Measurements from ENCODE around the gene HDGFL1.

The HDGFL1 gene

DNA sequence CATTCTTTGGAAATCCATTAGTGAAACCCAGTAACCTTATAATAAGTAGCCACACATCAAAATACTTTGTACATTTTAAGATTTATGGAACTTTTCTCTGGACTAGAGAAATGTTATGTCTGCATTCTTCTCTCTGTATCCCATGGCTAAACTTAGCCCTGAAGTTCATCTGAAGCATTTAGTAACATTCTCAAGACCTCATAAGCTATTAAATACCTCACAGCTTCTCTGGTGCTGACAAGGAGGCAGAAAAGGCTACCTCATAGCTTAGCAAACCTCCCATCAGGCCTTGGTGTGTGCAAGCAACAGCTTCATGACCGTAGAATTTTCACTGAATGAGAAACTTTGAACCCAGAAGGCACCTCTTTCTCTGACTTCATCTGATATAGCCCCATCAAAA lies 38.9 kb upstream of the HDGFL1 start:
- TF ChIP-seq, protein P1, sequence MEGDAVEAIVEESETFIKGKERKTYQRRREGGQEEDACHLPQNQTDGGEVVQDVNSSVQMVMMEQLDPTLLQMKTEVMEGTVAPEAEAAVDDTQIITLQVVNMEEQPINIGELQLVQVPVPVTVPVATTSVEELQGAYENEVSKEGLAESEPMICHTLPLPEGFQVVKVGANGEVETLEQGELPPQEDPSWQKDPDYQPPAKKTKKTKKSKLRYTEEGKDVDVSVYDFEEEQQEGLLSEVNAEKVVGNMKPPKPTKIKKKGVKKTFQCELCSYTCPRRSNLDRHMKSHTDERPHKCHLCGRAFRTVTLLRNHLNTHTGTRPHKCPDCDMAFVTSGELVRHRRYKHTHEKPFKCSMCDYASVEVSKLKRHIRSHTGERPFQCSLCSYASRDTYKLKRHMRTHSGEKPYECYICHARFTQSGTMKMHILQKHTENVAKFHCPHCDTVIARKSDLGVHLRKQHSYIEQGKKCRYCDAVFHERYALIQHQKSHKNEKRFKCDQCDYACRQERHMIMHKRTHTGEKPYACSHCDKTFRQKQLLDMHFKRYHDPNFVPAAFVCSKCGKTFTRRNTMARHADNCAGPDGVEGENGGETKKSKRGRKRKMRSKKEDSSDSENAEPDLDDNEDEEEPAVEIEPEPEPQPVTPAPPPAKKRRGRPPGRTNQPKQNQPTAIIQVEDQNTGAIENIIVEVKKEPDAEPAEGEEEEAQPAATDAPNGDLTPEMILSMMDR (IDR thresholded peaks at IDR 0.05; ENCODE audit: low read depth, low read length), result no peak
- TF ChIP-seq EZH2phosphoT487 (IDR thresholded peaks at IDR 0.05; ENCODE audit: low read depth), result no peak
- Histone ChIP-seq H3K27ac (ENCODE audit: low read length) (no peak overlapping the region), H4K20me1 (ENCODE audit: insufficient read depth, low read length) (no peaks in the 10 kb centered on the region), H2AFZ (ENCODE audit: low read depth, low read length) (no peak overlapping the region), H3K4me2 (ENCODE audit: low read length) (no peak overlapping the region), H3K9ac (ENCODE audit: low read length) (no peak overlapping the region), H3K36me3 (replicated peaks; ENCODE audit: low read depth, low read length) (no peaks in the 10 kb centered on the region), H3K27me3 (ENCODE audit: low read depth, low read length) (no peaks in the 10 kb centered on the region), H3K9me3 (ENCODE audit: insufficient read depth, low read length) (no peaks in the 10 kb centered on the region), H3K79me2 (ENCODE audit: low read length) (no peaks in the 10 kb centered on the region), H3K4me1 (ENCODE audit: low read length) (no peaks in the 10 kb centered on the region), H3K4me3 (ENCODE audit: low read length) (no peak overlapping the region)

DNA sequence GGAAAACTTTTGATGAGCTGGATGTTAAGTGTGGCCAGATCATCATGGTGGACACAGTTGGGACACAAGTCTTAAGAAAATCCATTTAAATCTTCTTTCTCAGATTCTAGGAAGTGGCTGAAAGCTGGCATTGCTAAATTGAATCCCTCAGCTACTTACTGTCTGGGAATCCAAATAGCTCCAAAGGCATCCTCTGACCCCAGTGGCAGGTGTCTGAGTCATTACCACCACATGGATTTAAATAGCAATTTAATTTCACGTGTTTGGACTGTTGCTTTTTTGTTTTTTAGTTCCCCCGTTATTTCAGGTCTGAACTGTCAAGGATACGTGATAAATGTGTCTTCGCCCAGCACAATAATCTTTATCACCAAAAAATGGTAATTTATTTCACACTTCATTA lies 33.2 kb upstream of the HDGFL1 start:
- TF ChIP-seq, protein P1 (IDR thresholded peaks at IDR 0.05; ENCODE audit: low read depth, low read length), result no peak
- TF ChIP-seq EZH2phosphoT487 (IDR thresholded peaks at IDR 0.05; ENCODE audit: low read depth), result no peak
- no peaks in the 10 kb centered on the region for H3K36me3 ChIP-seq (replicated peaks; ENCODE audit: low read depth, low read length)
- H3K4me1 ChIP-seq (ENCODE audit: low read length), result no peaks in the 10 kb centered on the region
- no peaks in the 10 kb centered on the region for H3K9me3 ChIP-seq (ENCODE audit: insufficient read depth, low read length)
- H3K27me3 ChIP-seq (ENCODE audit: low read depth, low read length), result no peaks in the 10 kb centered on the region
- H3K79me2 ChIP-seq (ENCODE audit: low read length), result no peaks in the 10 kb centered on the region
- no peak overlapping the region for H3K4me2 ChIP-seq (ENCODE audit: low read length)
- H3K27ac ChIP-seq (ENCODE audit: low read length), result no peak overlapping the region
- H3K9ac ChIP-seq (ENCODE audit: low read length), result no peak overlapping the region
- H2AFZ ChIP-seq (ENCODE audit: low read depth, low read length), result no peak overlapping the region
- H3K4me3 ChIP-seq (ENCODE audit: low read length), result no peak overlapping the region
- H4K20me1 ChIP-seq (ENCODE audit: insufficient read depth, low read length), result no peaks in the 10 kb centered on the region

DNA sequence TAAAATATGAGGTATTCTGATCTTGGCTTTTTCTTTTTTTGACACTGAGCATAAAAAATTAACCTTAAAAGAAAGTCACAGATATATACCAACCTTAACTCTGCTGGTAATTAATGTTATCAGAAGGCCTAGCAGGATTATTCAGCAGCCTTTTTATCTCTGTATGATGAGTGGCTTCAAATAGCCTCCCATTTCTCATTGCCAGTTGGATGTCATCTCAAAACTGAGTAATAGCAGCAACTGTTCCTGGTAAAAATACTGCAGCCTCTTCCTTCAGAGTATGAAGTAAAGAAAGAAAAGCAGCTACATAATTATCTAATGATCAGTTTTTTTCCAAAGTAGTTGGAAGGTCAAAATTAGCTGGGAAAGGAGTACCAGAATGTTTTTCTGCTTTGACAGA lies 24.9 kb upstream of the HDGFL1 start:
- no peaks in the 10 kb centered on the region for H3K79me2 ChIP-seq (ENCODE audit: low read length)
- no peaks in the 10 kb centered on the region for H3K27me3 ChIP-seq (ENCODE audit: low read depth, low read length)
- no peak for TF ChIP-seq EZH2phosphoT487 (IDR thresholded peaks at IDR 0.05; ENCODE audit: low read depth)
- TF ChIP-seq, protein P1 (IDR thresholded peaks at IDR 0.05; ENCODE audit: low read depth, low read length), result no peak
- H2AFZ ChIP-seq (ENCODE audit: low read depth, low read length), result no peak overlapping the region
- H3K4me2 ChIP-seq (ENCODE audit: low read length), result no peak overlapping the region
- no peak overlapping the region for H3K9ac ChIP-seq (ENCODE audit: low read length)
- H3K27ac ChIP-seq (ENCODE audit: low read length), result no peak overlapping the region
- H3K9me3 ChIP-seq (ENCODE audit: insufficient read depth, low read length), result no peaks in the 10 kb centered on the region
- H3K4me1 ChIP-seq (ENCODE audit: low read length), result no peaks in the 10 kb centered on the region
- H3K4me3 ChIP-seq (ENCODE audit: low read length), result no peak overlapping the region
- no peaks in the 10 kb centered on the region for H4K20me1 ChIP-seq (ENCODE audit: insufficient read depth, low read length)
- no peaks in the 10 kb centered on the region for H3K36me3 ChIP-seq (replicated peaks; ENCODE audit: low read depth, low read length)

DNA sequence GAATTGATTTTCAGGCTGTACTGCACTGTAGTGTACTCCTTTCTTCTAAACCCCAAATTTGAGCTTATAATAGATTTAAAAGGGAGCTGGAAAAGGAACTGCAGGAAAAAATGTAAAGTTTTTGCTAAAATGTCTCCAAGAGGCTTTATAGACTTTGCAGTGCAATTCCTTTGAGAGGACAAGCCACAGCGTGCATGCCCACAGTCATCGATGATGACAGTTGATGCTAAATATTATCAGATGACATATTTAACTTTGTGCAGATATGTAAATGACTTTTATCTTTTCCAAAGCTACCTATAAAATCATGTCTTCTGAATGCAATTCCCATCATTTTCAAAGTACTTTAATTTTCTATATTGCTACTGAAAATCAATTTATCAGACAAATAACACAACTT lies 24.3 kb upstream of the HDGFL1 start:
- Histone ChIP-seq H3K9ac (ENCODE audit: low read length) (no peak overlapping the region), H2AFZ (ENCODE audit: low read depth, low read length) (no peak overlapping the region), H3K9me3 (ENCODE audit: insufficient read depth, low read length) (no peaks in the 10 kb centered on the region), H3K27me3 (ENCODE audit: low read depth, low read length) (no peaks in the 10 kb centered on the region), H3K79me2 (ENCODE audit: low read length) (no peaks in the 10 kb centered on the region), H3K27ac (ENCODE audit: low read length) (no peak overlapping the region), H4K20me1 (ENCODE audit: insufficient read depth, low read length) (no peaks in the 10 kb centered on the region), H3K4me1 (ENCODE audit: low read length) (no peaks in the 10 kb centered on the region), H3K4me2 (ENCODE audit: low read length) (no peak overlapping the region), H3K36me3 (replicated peaks; ENCODE audit: low read depth, low read length) (no peaks in the 10 kb centered on the region), H3K4me3 (ENCODE audit: low read length) (no peak overlapping the region)
- TF ChIP-seq, protein P1 (IDR thresholded peaks at IDR 0.05; ENCODE audit: low read depth, low read length), result no peak
- no peak for TF ChIP-seq EZH2phosphoT487 (IDR thresholded peaks at IDR 0.05; ENCODE audit: low read depth)

Data from OCI-LY3 (cell line).